KMS-11 (cell line): Measurements from ENCODE around the gene STT3A.

Experiments
- H2AFZ ChIP-seq: fragments of 200-600 bp; sonication (generic); 2 replicates; pipeline ENCODE4 v1.6.1; 2016; ENCODE audit warnings: antibody characterized with exemption, mixed run types, low read depth
- H3K27ac ChIP-seq: fragments of 200-600 bp; sonication (generic); 2 replicates; pipeline ENCODE4 v1.6.1; 2016; ENCODE audit warnings: mild to moderate bottlenecking, mixed run types
- H3K27me3 ChIP-seq: fragments of 200-600 bp; sonication (generic); 2 replicates; pipeline ENCODE4 v1.6.1; 2017; ENCODE audit warnings: mild to moderate bottlenecking, low read depth, mixed run types, moderate library complexity; ENCODE audit not compliant: insufficient read depth
- H3K36me3 ChIP-seq: fragments of 200-600 bp; sonication (generic); 2 replicates; pipeline ENCODE4 v1.6.1; 2017; ENCODE audit warnings: mild to moderate bottlenecking, mixed run types; ENCODE audit not compliant: insufficient read depth
- H3K4me1 ChIP-seq: fragments of 200-600 bp; sonication (generic); 2 replicates; pipeline ENCODE4 v1.6.1; 2016; ENCODE audit warnings: mild to moderate bottlenecking, low read depth, mixed run types; ENCODE audit not compliant: poor library complexity, severe bottlenecking
- H3K4me2 ChIP-seq: fragments of 200-600 bp; sonication (generic); 2 replicates; pipeline ENCODE4 v1.7.0; 2016; ENCODE audit warnings: mild to moderate bottlenecking, mixed run types
- H3K4me3 ChIP-seq: fragments of 200-600 bp; sonication (generic); IDR thresholded peaks from 2 replicates; pipeline ENCODE4 v1.6.1; 2017; ENCODE audit warnings: low read depth, low read length, mixed read lengths; ENCODE audit not compliant: insufficient read depth
- H3K79me2 ChIP-seq: fragments of 200-600 bp; sonication (generic); 2 replicates; pipeline ENCODE4 v1.6.1; 2016; ENCODE audit warnings: low read depth, mixed run types; ENCODE audit not compliant: insufficient read depth
- H3K9ac ChIP-seq: fragments of 200-600 bp; sonication (generic); 2 replicates; pipeline ENCODE4 v1.6.1; 2016; ENCODE audit warnings: mild to moderate bottlenecking, mixed run types
- H4K20me1 ChIP-seq: fragments of 200-600 bp; sonication (generic); 2 replicates; pipeline ENCODE4 v1.6.1; 2016; ENCODE audit warnings: mild to moderate bottlenecking, mixed run types; ENCODE audit not compliant: insufficient read depth
- TF ChIP-seq, protein P1 (sequence below): fragments of 200-600 bp; sonication (generic); conservative IDR thresholded peaks from 2 replicates; pipeline ENCODE4 v1.6.1; 2017; ENCODE audit warnings: low read depth, mild to moderate bottlenecking, antibody characterized with exemption, low read length, moderate library complexity, mixed read lengths

Gene STT3A

DNA sequence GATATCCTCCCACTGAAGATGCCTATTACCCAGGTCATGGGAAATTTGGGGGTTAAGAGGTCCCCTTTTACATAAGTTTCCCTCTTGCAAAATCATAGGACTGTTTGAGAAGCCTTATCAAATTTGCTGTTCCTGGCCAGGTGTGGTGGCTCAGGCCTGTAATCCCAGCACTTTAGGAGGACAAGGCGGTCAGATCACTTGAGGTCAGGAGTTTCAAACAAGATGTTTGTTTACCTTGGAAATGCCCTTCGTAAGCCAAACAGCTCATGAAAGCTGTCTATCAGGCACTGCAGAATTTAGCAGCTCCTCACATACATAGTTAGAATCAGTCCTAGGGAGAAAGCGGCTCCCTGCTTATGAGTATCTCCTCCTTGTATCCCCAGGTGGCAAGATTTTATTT lies 28.3 kb upstream of the STT3A start:
- Histone ChIP-seq H3K79me2 (no peaks in the 10 kb centered on the region), H3K9ac (no peak overlapping the region), H3K27ac (no peak overlapping the region), H2AFZ (no peak overlapping the region), H4K20me1 (no peaks in the 10 kb centered on the region), H3K27me3 (no peaks in the 10 kb centered on the region), H3K4me1 (no peaks in the 10 kb centered on the region), H3K4me2 (no peak overlapping the region), H3K36me3 (no peaks in the 10 kb centered on the region), H3K4me3 (no peak overlapping the region)
- TF ChIP-seq, protein P1, sequence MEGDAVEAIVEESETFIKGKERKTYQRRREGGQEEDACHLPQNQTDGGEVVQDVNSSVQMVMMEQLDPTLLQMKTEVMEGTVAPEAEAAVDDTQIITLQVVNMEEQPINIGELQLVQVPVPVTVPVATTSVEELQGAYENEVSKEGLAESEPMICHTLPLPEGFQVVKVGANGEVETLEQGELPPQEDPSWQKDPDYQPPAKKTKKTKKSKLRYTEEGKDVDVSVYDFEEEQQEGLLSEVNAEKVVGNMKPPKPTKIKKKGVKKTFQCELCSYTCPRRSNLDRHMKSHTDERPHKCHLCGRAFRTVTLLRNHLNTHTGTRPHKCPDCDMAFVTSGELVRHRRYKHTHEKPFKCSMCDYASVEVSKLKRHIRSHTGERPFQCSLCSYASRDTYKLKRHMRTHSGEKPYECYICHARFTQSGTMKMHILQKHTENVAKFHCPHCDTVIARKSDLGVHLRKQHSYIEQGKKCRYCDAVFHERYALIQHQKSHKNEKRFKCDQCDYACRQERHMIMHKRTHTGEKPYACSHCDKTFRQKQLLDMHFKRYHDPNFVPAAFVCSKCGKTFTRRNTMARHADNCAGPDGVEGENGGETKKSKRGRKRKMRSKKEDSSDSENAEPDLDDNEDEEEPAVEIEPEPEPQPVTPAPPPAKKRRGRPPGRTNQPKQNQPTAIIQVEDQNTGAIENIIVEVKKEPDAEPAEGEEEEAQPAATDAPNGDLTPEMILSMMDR, result no peak

DNA sequence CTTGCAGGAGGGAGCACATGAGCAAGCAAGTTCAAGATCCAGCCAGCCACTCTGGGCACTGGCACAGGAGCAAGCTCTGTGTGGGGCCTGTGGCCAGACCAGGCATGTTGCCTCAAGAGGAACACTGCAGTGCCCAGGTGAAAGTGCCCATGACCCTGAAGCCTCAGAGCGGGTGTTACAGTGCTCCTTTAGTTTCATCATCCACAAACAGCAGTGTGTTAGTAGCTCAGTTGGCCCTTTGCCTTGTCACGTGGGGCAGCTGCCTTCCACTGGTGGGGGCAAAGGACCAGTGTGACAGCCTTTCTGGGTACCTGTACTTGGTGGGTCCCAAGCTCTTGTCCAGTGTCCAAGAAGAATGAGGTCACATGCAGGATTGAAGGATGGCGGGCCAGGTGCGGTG lies 26.4 kb upstream of the STT3A start:
- H4K20me1 ChIP-seq, result no peaks in the 10 kb centered on the region
- H3K27me3 ChIP-seq, result no peaks in the 10 kb centered on the region
- TF ChIP-seq, protein P1, result no peak
- no peak overlapping the region for H3K27ac ChIP-seq
- H3K36me3 ChIP-seq, result no peaks in the 10 kb centered on the region
- H3K4me3 ChIP-seq, result no peak overlapping the region
- peaks cover 11% of the 10 kb centered on the region for H3K4me1 ChIP-seq
- H3K79me2 ChIP-seq, result peaks cover 16% of the 10 kb centered on the region; the same call in 1 of the 2 replicates
- no peak overlapping the region for H3K4me2 ChIP-seq
- no peak overlapping the region for H3K9ac ChIP-seq
- H2AFZ ChIP-seq, result no peak overlapping the region

DNA sequence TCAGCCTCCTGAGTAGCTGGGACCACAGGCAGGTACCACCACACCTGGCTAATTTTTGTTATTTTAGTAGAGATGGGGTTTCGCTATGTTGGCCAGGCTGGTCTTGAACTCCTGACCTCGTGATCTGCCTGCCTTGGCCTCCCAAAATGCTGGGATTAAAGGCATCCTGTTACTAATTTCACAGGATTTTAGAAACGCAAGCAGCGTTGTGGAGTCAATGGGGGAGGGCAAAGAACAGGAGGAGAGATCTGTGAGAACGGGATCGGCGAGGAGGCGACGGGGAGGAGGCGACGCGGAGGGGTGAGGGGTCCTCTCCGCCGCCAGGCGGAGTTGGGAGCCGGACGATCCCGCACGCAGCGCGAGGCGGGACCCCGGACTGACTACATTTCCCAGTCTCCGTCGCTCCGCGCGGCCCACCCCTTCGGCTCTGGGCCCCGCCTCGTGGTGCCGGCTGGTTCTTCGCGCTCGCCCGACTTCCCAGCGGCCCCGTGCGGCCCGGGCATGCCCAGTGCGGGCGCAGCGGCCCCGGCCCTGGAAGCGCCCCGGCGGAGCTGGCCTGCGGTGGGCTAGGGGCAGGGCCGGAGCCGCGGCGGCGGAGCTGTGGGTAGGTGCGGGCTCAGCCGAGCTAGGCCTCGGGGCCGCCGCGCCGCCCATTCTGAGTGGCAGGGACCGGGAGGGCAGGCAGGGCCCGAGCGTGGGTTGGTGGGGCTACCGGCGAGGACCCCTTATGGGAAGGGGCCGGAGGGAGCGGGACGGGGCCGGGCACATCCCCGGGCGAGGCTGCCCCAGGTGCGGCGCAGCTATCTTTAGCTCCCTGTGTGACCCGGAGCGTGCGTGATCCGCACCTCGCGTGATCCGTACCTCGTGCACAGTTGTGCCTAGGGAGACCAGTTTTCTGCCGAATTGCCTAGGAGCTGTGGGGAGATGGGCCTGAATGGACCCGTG lies 23.4 kb upstream of the STT3A start, which contains the start of gene EI24:
TSS of gene EI24 (plus strand) at position 508 of the 945 bp plus-strand sequence. CDS start 3,051 bp downstream, outside the sequence.
- TF ChIP-seq, protein P1, result peak; percentile 46
- peak within 1 kb of the TSS; percentile 91 for H2AFZ ChIP-seq
- H3K27me3 ChIP-seq, result no peaks in the 10 kb centered on the region
- H3K79me2 ChIP-seq, result peaks cover 16% of the 10 kb centered on the region; the same call in 1 of the 2 replicates
- peak within 1 kb of the TSS; percentile 85 for H3K9ac ChIP-seq
- peak within 1 kb of the TSS; percentile 70 for H3K27ac ChIP-seq
- H3K36me3 ChIP-seq, result no peaks in the 10 kb centered on the region
- no peaks in the 10 kb centered on the region for H4K20me1 ChIP-seq
- peaks cover 12% of the 10 kb centered on the region for H3K4me1 ChIP-seq
- H3K4me3 ChIP-seq, result no peak within 1 kb of the TSS
- peak within 1 kb of the TSS; percentile 82 for H3K4me2 ChIP-seq

DNA sequence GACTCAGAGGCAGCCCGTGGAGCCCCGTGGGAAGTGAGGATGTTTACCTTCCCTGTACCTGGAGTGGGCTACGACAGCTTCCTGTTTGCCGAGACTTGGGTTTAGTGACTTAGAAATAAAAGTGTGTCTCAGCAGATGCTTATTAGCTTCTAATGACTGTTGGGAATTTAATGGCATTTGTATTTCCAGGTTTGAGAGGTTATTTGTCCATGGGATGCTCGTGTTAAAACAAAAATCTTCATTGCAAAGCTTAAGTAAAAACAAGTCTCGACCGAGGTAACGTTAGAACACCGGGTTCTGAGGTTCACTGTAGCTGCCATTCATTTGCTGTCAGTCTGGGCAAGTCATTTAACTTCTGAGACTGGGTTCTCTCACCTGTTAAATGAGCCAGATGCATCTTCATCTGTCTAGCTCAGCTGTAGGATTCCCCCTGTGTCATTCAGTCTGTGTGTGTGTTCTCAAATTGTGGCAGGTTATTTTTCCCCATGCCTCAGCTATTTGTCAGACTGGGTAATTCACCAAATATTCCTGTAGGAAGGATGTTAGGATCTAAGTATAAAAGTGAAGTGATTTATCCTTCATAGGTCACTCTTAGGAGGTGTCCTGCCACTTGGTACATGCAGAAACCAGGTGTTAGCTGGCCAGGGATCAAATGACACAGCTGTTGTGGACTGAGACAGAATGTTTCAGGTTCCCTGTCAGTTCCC lies 22.6 kb upstream of the STT3A start:
- no peaks in the 10 kb centered on the region for H3K27me3 ChIP-seq
- H3K79me2 ChIP-seq, result peaks cover 16% of the 10 kb centered on the region; the same call in 1 of the 2 replicates
- H2AFZ ChIP-seq, result peak overlapping the region; percentile 64
- H3K9ac ChIP-seq, result peak overlapping the region; percentile 85
- no peaks in the 10 kb centered on the region for H4K20me1 ChIP-seq
- TF ChIP-seq, protein P1, result no peak
- no peak overlapping the region for H3K4me3 ChIP-seq
- H3K4me2 ChIP-seq, result peak overlapping the region; percentile 82
- peaks cover 12% of the 10 kb centered on the region for H3K4me1 ChIP-seq
- no peaks in the 10 kb centered on the region for H3K36me3 ChIP-seq
- H3K27ac ChIP-seq, result peak overlapping the region; percentile 70
